DOHH2 (cell line): ENCODE results near the gene LYPD6.
"Not testable (repeated sequence)": the region's sequence is repeated elsewhere in the genome, so short reads cannot be mapped to it uniquely, and the experiment has no call there.

Source experiments
- EZH2phosphoT487 ChIP-seq: fragments of 200-600 bp; sonication (generic); IDR thresholded peaks from 2 replicates; pipeline ENCODE4 v1.6.1; 2017; ENCODE audit warnings: borderline replicate concordance, mild to moderate bottlenecking, antibody characterized with exemption, low read length, moderate library complexity, mixed read lengths
- TF ChIP-seq, protein P1 (sequence below): fragments of 200-600 bp; sonication (generic); IDR thresholded peaks from one replicate; pipeline ENCODE4 v1.5.1; 2014; ENCODE audit warnings: antibody characterized with exemption, mild to moderate bottlenecking, low read depth, low read length; ENCODE audit not compliant: poor library complexity, severe bottlenecking

DNA sequence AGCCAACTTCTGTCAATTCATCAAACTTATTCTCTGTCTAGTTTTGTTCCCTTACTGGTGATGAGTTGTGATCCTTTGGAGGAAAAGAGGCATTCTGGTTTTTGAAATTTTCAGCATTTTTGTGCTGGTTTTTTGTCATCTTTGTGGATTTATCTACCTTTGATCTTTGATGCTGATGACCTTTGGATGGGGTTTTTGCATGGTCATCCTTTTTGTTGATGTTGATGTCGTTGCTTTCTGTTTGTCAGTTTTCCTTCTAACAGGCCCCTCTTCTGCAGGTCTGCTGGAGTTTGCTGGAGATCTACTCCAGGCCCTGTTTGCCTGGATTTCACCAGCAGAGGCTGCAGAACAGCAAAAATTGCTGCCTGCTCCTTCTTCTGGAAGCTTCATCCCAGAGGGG is 168.8 kb downstream of the LYPD6 start:
- TF ChIP-seq, protein P1, sequence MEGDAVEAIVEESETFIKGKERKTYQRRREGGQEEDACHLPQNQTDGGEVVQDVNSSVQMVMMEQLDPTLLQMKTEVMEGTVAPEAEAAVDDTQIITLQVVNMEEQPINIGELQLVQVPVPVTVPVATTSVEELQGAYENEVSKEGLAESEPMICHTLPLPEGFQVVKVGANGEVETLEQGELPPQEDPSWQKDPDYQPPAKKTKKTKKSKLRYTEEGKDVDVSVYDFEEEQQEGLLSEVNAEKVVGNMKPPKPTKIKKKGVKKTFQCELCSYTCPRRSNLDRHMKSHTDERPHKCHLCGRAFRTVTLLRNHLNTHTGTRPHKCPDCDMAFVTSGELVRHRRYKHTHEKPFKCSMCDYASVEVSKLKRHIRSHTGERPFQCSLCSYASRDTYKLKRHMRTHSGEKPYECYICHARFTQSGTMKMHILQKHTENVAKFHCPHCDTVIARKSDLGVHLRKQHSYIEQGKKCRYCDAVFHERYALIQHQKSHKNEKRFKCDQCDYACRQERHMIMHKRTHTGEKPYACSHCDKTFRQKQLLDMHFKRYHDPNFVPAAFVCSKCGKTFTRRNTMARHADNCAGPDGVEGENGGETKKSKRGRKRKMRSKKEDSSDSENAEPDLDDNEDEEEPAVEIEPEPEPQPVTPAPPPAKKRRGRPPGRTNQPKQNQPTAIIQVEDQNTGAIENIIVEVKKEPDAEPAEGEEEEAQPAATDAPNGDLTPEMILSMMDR = not testable (repeated sequence)
- not testable (repeated sequence) for TF ChIP-seq EZH2phosphoT487
